OCI-LY1 (cell line): ENCODE measurements around the gene RELL1.

Source experiments
- CTCF ChIP-seq: fragments of 200-600 bp; sonication (generic), shearing (Covaris generic); IDR thresholded peaks from 2 replicates; pipeline ENCODE4 v1.5.1; 2017; ENCODE audit warnings: mild to moderate bottlenecking, antibody characterized with exemption, low read length, moderate library complexity, mixed read lengths
- EZH2 ChIP-seq: fragments of 200-600 bp; sonication (generic), shearing (Covaris generic); IDR thresholded peaks from 2 replicates; pipeline ENCODE4 v1.8.0; 2017; ENCODE audit warnings: borderline replicate concordance, mixed run types, mild to moderate bottlenecking, antibody characterized with exemption, low read length, moderate library complexity, mixed read lengths

GRCh38 chr4:37690976-37691375 is 4.8 kb upstream of the RELL1 start:
- TF ChIP-seq CTCF (no peak), EZH2 (no peak)
